ENCODE data around the gene FGF7. TPM values are rescaled to one million over a fixed set of nuclear protein-coding genes. Genes with fewer than 3 reads are reported as not detected.
"Not testable (repeated sequence)": the region's sequence is repeated elsewhere in the genome, so short reads cannot be mapped to it uniquely, and the experiment has no call there.

FGF7 gene
- total and polyA plus RNA-seq, 2 donors from 2014 or later = 3.8 to 23.8 TPM

GRCh38 chr15:49471248-49471647 is 48.2 kb downstream of the FGF7 start:
- DNase-seq; intact Hi-C loops (cut with DNase I); H3K9me3 ChIP-seq (ENCODE audit: control insufficient read depth in 2 of 3, insufficient read depth in 1 of 3, low read length in 3 of 3); H3K4me1 ChIP-seq (ENCODE audit: control insufficient read depth in 2 of 3, insufficient read depth in 2 of 3, low read depth in 1 of 3, low read length in 3 of 3); H3K27me3 ChIP-seq (ENCODE audit: control insufficient read depth, insufficient read depth, low read length); H3K4me3 ChIP-seq (ENCODE audit: low read length in 3 of 3); H3K9ac ChIP-seq (ENCODE audit: low read length in 3 of 3); H3K27ac ChIP-seq (ENCODE audit: low read depth in 2 of 2, low read length in 2 of 2); H3K36me3 ChIP-seq (ENCODE audit: control insufficient read depth in 2 of 3, insufficient read depth in 3 of 3, low read length in 3 of 3); FAIRE-seq: not testable (repeated sequence)
- TF ChIP-seq CTCF (IDR thresholded peaks at IDR 0.05; ENCODE audit: borderline replicate concordance, extremely low read depth, insufficient read depth) = peak; percentile 4

- no peaks in the 10 kb centered on the region for H3K9me3 ChIP-seq (ENCODE audit: control insufficient read depth in 2 of 3, insufficient read depth in 1 of 3, low read length in 3 of 3)
- no peak overlapping the region for H3K9ac ChIP-seq (ENCODE audit: low read length in 3 of 3)
- H3K4me3 ChIP-seq (ENCODE audit: low read length in 3 of 3) = peak overlapping the region in 1 of 3 donors; percentile 15
- DNase-seq (no peak), FAIRE-seq (no peak)
- peaks cover 0 to 2% (median 0%) of the 10 kb centered on the region in 3 donors for H3K4me1 ChIP-seq (ENCODE audit: control insufficient read depth in 2 of 3, insufficient read depth in 2 of 3, low read depth in 1 of 3, low read length in 3 of 3)
- H3K27me3 ChIP-seq (ENCODE audit: control insufficient read depth, insufficient read depth, low read length) = no peaks in the 10 kb centered on the region
- intact Hi-C loops (cut with DNase I) = no loop called here
- no peaks in the 10 kb centered on the region for H3K36me3 ChIP-seq (ENCODE audit: control insufficient read depth in 2 of 3, insufficient read depth in 3 of 3, low read length in 3 of 3)
- H3K27ac ChIP-seq (ENCODE audit: low read depth in 2 of 2, low read length in 2 of 2) = no peak overlapping the region
- no peak for TF ChIP-seq CTCF (IDR thresholded peaks at IDR 0.05; ENCODE audit: borderline replicate concordance, extremely low read depth, insufficient read depth)
These were observed 48.7 kb downstream of the FGF7 start for GRCh38 chr15:49471733-49472132.

GRCh38 chr15:49472338-49472737 is 49.3 kb downstream of the FGF7 start:
- Histone ChIP-seq H3K36me3 (ENCODE audit: control insufficient read depth in 2 of 3, insufficient read depth in 3 of 3, low read length in 3 of 3) (no peaks in the 10 kb centered on the region), H3K4me3 (ENCODE audit: low read length in 3 of 3) (no peak overlapping the region), H3K27ac (ENCODE audit: low read depth in 2 of 2, low read length in 2 of 2) (no peak overlapping the region), H3K27me3 (ENCODE audit: control insufficient read depth, insufficient read depth, low read length) (no peaks in the 10 kb centered on the region), H3K4me1 (ENCODE audit: control insufficient read depth in 2 of 3, insufficient read depth in 2 of 3, low read depth in 1 of 3, low read length in 3 of 3) (peaks cover 0 to 2% (median 0%) of the 10 kb centered on the region in 3 donors), H3K9me3 (ENCODE audit: control insufficient read depth in 2 of 3, insufficient read depth in 1 of 3, low read length in 3 of 3) (no peaks in the 10 kb centered on the region), H3K9ac (ENCODE audit: low read length in 3 of 3) (no peak overlapping the region)
- intact Hi-C loops (cut with DNase I) = no loop called here
- TF ChIP-seq CTCF (IDR thresholded peaks at IDR 0.05; ENCODE audit: borderline replicate concordance, extremely low read depth, insufficient read depth) = no peak
- DNase-seq (no peak), FAIRE-seq (no peak)

DNA sequence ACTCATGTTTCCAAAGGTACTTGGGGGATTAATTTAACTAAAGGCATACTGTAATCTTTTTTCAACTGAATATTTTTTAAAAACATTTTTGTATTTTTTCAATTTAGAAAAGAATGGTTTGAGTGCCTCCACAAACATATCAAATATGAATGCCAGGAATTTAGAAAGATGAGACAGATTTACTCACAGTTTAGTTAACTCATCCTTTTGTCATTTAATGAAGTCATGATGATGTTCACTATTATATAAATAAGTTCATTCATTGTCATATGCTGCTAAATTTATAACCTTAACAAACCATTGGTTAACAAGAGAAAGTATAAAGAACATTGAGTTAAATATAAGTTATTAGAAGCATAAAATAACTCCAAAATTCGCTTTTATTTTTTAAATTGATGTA is 50.0 kb downstream of the FGF7 start:
- no peaks in the 10 kb centered on the region for H3K27me3 ChIP-seq (ENCODE audit: control insufficient read depth, insufficient read depth, low read length)
- no peaks in the 10 kb centered on the region for H3K9me3 ChIP-seq (ENCODE audit: control insufficient read depth in 2 of 3, insufficient read depth in 1 of 3, low read length in 3 of 3)
- intact Hi-C loops (cut with DNase I) = no loop called here
- FAIRE-seq (peak; percentile 76), DNase-seq (no peak)
- no peak overlapping the region for H3K27ac ChIP-seq (ENCODE audit: low read depth in 2 of 2, low read length in 2 of 2)
- H3K9ac ChIP-seq (ENCODE audit: low read length in 3 of 3) = no peak overlapping the region
- H3K4me1 ChIP-seq (ENCODE audit: control insufficient read depth in 2 of 3, insufficient read depth in 2 of 3, low read depth in 1 of 3, low read length in 3 of 3) = peaks cover 0 to 2% (median 0%) of the 10 kb centered on the region in 3 donors
- TF ChIP-seq CTCF (IDR thresholded peaks at IDR 0.05; ENCODE audit: borderline replicate concordance, extremely low read depth, insufficient read depth) = no peak
- H3K4me3 ChIP-seq (ENCODE audit: low read length in 3 of 3) = no peak overlapping the region
- no peaks in the 10 kb centered on the region for H3K36me3 ChIP-seq (ENCODE audit: control insufficient read depth in 2 of 3, insufficient read depth in 3 of 3, low read length in 3 of 3)

- H3K36me3 ChIP-seq (ENCODE audit: control insufficient read depth in 2 of 3, insufficient read depth in 3 of 3, low read length in 3 of 3); DNase-seq; H3K9me3 ChIP-seq (ENCODE audit: control insufficient read depth in 2 of 3, insufficient read depth in 1 of 3, low read length in 3 of 3); H3K4me3 ChIP-seq (ENCODE audit: low read length in 3 of 3); H3K4me1 ChIP-seq (ENCODE audit: control insufficient read depth in 2 of 3, insufficient read depth in 2 of 3, low read depth in 1 of 3, low read length in 3 of 3); FAIRE-seq; H3K9ac ChIP-seq (ENCODE audit: low read length in 3 of 3); intact Hi-C loops (cut with DNase I); H3K27ac ChIP-seq (ENCODE audit: low read depth in 2 of 2, low read length in 2 of 2); H3K27me3 ChIP-seq (ENCODE audit: control insufficient read depth, insufficient read depth, low read length): not testable (repeated sequence)
These were observed 55.0 kb downstream of the FGF7 start for GRCh38 chr15:49478021-49478420.

DNA sequence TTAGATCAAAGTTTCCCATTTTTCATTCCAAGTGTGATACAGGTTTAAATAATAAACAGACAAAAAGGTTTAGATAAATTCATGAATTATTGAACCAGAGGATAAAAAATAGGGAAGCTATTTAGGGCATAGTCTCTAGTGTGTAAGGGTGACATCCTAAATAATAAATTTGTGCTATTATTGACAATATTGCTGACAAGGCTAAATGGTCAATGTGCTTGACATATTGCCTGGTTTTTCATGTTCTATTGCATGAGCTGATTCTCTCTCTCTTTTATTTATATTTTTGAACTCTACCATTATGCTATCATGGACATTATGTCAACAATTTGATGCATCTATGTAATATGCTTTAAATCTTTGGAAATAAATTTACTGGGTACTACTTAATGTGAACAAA is 55.9 kb downstream of the FGF7 start:
- H3K9ac ChIP-seq (ENCODE audit: low read length in 3 of 3); H3K4me1 ChIP-seq (ENCODE audit: control insufficient read depth in 2 of 3, insufficient read depth in 2 of 3, low read depth in 1 of 3, low read length in 3 of 3); H3K36me3 ChIP-seq (ENCODE audit: control insufficient read depth in 2 of 3, insufficient read depth in 3 of 3, low read length in 3 of 3); H3K4me3 ChIP-seq (ENCODE audit: low read length in 3 of 3); DNase-seq; H3K9me3 ChIP-seq (ENCODE audit: control insufficient read depth in 2 of 3, insufficient read depth in 1 of 3, low read length in 3 of 3); H3K27me3 ChIP-seq (ENCODE audit: control insufficient read depth, insufficient read depth, low read length); H3K27ac ChIP-seq (ENCODE audit: low read depth in 2 of 2, low read length in 2 of 2); FAIRE-seq; intact Hi-C loops (cut with DNase I): not testable (repeated sequence)

Measured in kidney (tissue), 14 donors.